PC-3 (cell line): Measurements from ENCODE around the gene MPPED2. TPM values are rescaled to one million over a fixed set of nuclear protein-coding genes. Genes with fewer than 3 reads are reported as not detected.

Experiments used
- ATAC-seq: fragments of 200-7000 bp; cut with Tn5 transposase; 2 replicates; pipeline ENCODE4 v1.9.1; 2020; ENCODE audit warnings: mild to moderate bottlenecking, moderate library complexity
- BruUV-seq: library from RNA; stranded (reverse); fragments of 400-500 nt; replicated peaks from 2 replicates; lab custom pipeline; 2021; lab: Mats Ljungman, UMichigan
- CTCF ChIA-PET: fragments of 300-600 bp; sonication (Branson Sonifier 250); formaldehyde crosslinking; loops from one replicate; lab custom pipeline; 2022; ENCODE audit warnings: antibody characterized with exemption; lab: Charles Lee
- POLR2A ChIA-PET: fragments of 300-600 bp; sonication (Branson Sonifier 250); formaldehyde crosslinking; loops from one replicate; lab custom pipeline; 2022; ENCODE audit warnings: antibody characterized with exemption; ENCODE audit not compliant: unreplicated experiment; lab: Charles Lee
- DNase-seq: peaks from one replicate; pipeline ENCODE4 v3.0.0-alpha.2; 2015
- H2AFZ ChIP-seq: fragments of 300-600 bp; sonication (generic); 2 replicates; pipeline ENCODE4 v1.6.0; 2016; ENCODE audit warnings: antibody characterized with exemption, low read length
- H3F3A ChIP-seq: fragments of 300-600 bp; sonication (generic); one replicate; pipeline ENCODE4 v1.6.0; 2017; ENCODE audit warnings: antibody characterized with exemption, low read length, control low read depth, mild to moderate bottlenecking; ENCODE audit not compliant: unreplicated experiment
- H3K27ac ChIP-seq: fragments of 300-600 bp; sonication (generic); 2 replicates; pipeline ENCODE4 v1.5.1; 2016; ENCODE audit warnings: mild to moderate bottlenecking, low read length
- H3K27me3 ChIP-seq: fragments of 300-600 bp; sonication (generic); 2 replicates; pipeline ENCODE4 v1.6.1; 2016; ENCODE audit warnings: low read length, mixed read lengths
- H3K36me3 ChIP-seq: fragments of 300-600 bp; sonication (generic); 2 replicates; pipeline ENCODE4 v1.6.1; 2016; ENCODE audit warnings: low read depth, mixed run types, low read length, mixed read lengths
- H3K4me1 ChIP-seq: fragments of 300-600 bp; sonication (generic); 2 replicates; pipeline ENCODE4 v1.5.1; 2016; ENCODE audit warnings: low read length; ENCODE audit not compliant: insufficient read depth
- H3K4me2 ChIP-seq: fragments of 300-600 bp; sonication (generic); 2 replicates; pipeline ENCODE4 v1.6.0; 2016; ENCODE audit warnings: low read length
- H3K4me3 ChIP-seq: fragments of 300-600 bp; sonication (generic); 2 replicates; pipeline ENCODE4 v1.5.1; 2016; ENCODE audit warnings: mild to moderate bottlenecking, low read length, mixed read lengths
- H3K79me2 ChIP-seq: fragments of 300-600 bp; sonication (generic); 2 replicates; pipeline ENCODE4 v1.6.1; 2017; ENCODE audit warnings: low read length, mixed read lengths
- H3K9ac ChIP-seq: fragments of 300-600 bp; sonication (generic); 2 replicates; pipeline ENCODE4 v1.6.0; 2016; ENCODE audit warnings: mild to moderate bottlenecking, low read length
- H3K9me2 ChIP-seq: fragments of 300-600 bp; sonication (generic); replicated peaks from 2 replicates; pipeline ENCODE4 v1.6.1; 2016; ENCODE audit warnings: mixed run types, low read length, mixed read lengths
- H3K9me3 ChIP-seq: fragments of 300-600 bp; sonication (generic); 2 replicates; pipeline ENCODE4 v1.6.1; 2016; ENCODE audit warnings: low read length, mixed read lengths
- H4K20me1 ChIP-seq: fragments of 300-600 bp; sonication (generic); 2 replicates; pipeline ENCODE4 v1.6.1; 2016; ENCODE audit warnings: low read length, mixed read lengths
- CTCF ChIP-seq: fragments of 300-600 bp; sonication (generic); conservative IDR thresholded peaks from 2 replicates; pipeline ENCODE4 v1.5.1; 2017; ENCODE audit warnings: antibody characterized with exemption, low read depth, mild to moderate bottlenecking, low read length
- EZH2 ChIP-seq: fragments of 300-600 bp; sonication (generic); IDR thresholded peaks from one replicate; pipeline ENCODE4 v1.6.1; 2017; ENCODE audit warnings: antibody characterized with exemption, mild to moderate bottlenecking, low read length; ENCODE audit not compliant: unreplicated experiment
- EZH2phosphoT487 ChIP-seq: fragments of 300-600 bp; sonication (generic); IDR thresholded peaks from 2 replicates; pipeline ENCODE4 v1.6.1; 2018; ENCODE audit warnings: mild to moderate bottlenecking, antibody characterized with exemption, low read length, borderline replicate concordance
- intact Hi-C: fragments of 100-400 bp; cut with micrococcal nuclease; formaldehyde crosslinking; loops from 2 replicates; pipeline ENCODE4 v1.9.0; 2023
- total RNA-seq: library from RNA; depleted of rRNA; stranded (reverse); fragments of >200 nt; gene quantifications from 2 replicates; pipeline ENCODE4 v1.2.3, GENCODE V29; 2014

Gene MPPED2
- total RNA-seq, 1 experiment from 2014 or later = not detected

- no TSS peak for BruUV-seq
- ChIA-PET CTCF (no interaction called here), POLR2A (interaction anchor here (0.6 kb wide), 1 partner anchor 123 kb away, joined by 3 read pairs; no protein-coding TSS in a partner anchor)
- Histone ChIP-seq H4K20me1 (no peaks in the 10 kb centered on the region), H3K4me3 (no peak overlapping the region), H3F3A (no peaks in the 10 kb centered on the region), H3K36me3 (no peaks in the 10 kb centered on the region), H3K9ac (no peak overlapping the region), H3K27me3 (peaks cover 7% of the 10 kb centered on the region), H3K9me3 (no peaks in the 10 kb centered on the region), H2AFZ (no peak overlapping the region), H3K79me2 (no peaks in the 10 kb centered on the region), H3K9me2 (no peaks in the 10 kb centered on the region), H3K4me1 (no peaks in the 10 kb centered on the region), H3K4me2 (no peak overlapping the region), H3K27ac (no peak overlapping the region)
- TF ChIP-seq EZH2phosphoT487 = no peak
- TF ChIP-seq CTCF = no peak
- no peak for TF ChIP-seq EZH2
- no peak for ATAC-seq
- intact Hi-C loops = no loop called here
- no peak for DNase-seq
These were observed 106.3 kb downstream of the MPPED2 start for GRCh38 chr11:30479899-30480298.

GRCh38 chr11:30478923-30479322 is 107.2 kb downstream of the MPPED2 start:
- H3K4me2 ChIP-seq = no peak overlapping the region
- CTCF ChIA-PET = no interaction called here
- no peaks in the 10 kb centered on the region for H3K9me2 ChIP-seq
- no peaks in the 10 kb centered on the region for H3K79me2 ChIP-seq
- no peak overlapping the region for H3K9ac ChIP-seq
- no peaks in the 10 kb centered on the region for H3K4me1 ChIP-seq
- ATAC-seq = no peak
- intact Hi-C loops = no loop called here
- H3K4me3 ChIP-seq = no peak overlapping the region
- BruUV-seq = no TSS peak
- no peak for DNase-seq
- no peaks in the 10 kb centered on the region for H4K20me1 ChIP-seq
- H2AFZ ChIP-seq = no peak overlapping the region
- H3K27me3 ChIP-seq = peaks cover 7% of the 10 kb centered on the region
- POLR2A ChIA-PET = no interaction called here
- no peaks in the 10 kb centered on the region for H3K9me3 ChIP-seq
- no peak for TF ChIP-seq EZH2
- TF ChIP-seq CTCF = no peak
- TF ChIP-seq EZH2phosphoT487 = no peak
- H3K36me3 ChIP-seq = no peaks in the 10 kb centered on the region
- no peaks in the 10 kb centered on the region for H3F3A ChIP-seq
- no peak overlapping the region for H3K27ac ChIP-seq

- no peak overlapping the region for H3K27ac ChIP-seq
- H4K20me1 ChIP-seq = no peaks in the 10 kb centered on the region
- H3K36me3 ChIP-seq = no peaks in the 10 kb centered on the region
- H3K79me2 ChIP-seq = no peaks in the 10 kb centered on the region
- intact Hi-C loops = no loop called here
- no peaks in the 10 kb centered on the region for H3K9me3 ChIP-seq
- TF ChIP-seq EZH2 (no peak), CTCF (no peak), EZH2phosphoT487 (no peak)
- H2AFZ ChIP-seq = no peak overlapping the region
- no peak overlapping the region for H3K9ac ChIP-seq
- CTCF ChIA-PET = no interaction called here
- no peak for ATAC-seq
- BruUV-seq = no TSS peak
- H3K4me1 ChIP-seq = no peaks in the 10 kb centered on the region
- H3K4me3 ChIP-seq = no peak overlapping the region
- no peak for DNase-seq
- H3F3A ChIP-seq = no peaks in the 10 kb centered on the region
- H3K27me3 ChIP-seq = peaks cover 7% of the 10 kb centered on the region
- H3K9me2 ChIP-seq = no peaks in the 10 kb centered on the region
- H3K4me2 ChIP-seq = no peak overlapping the region
- POLR2A ChIA-PET = no interaction called here
These were observed 109.1 kb downstream of the MPPED2 start for GRCh38 chr11:30477061-30477460.
